ENCODE data around the gene NT5DC4.

Gene NT5DC4

GRCh38 chr2:112751451-112752197, 30.8 kb downstream of the NT5DC4 start:
- in situ Hi-C loops (cut with MboI; ENCODE audit: low sequenced_read_pairs): no loop called here

- in situ Hi-C loops (cut with MboI; ENCODE audit: low sequenced_read_pairs): no loop called here
Observed at GRCh38 chr2:112752667-112753066, 31.8 kb downstream of the NT5DC4 start.

- in situ Hi-C loops (cut with MboI; ENCODE audit: low sequenced_read_pairs): no loop called here
Observed at GRCh38 chr2:112754564-112754963, 33.7 kb downstream of the NT5DC4 start.

GRCh38 chr2:112755444-112755843, 34.6 kb downstream of the NT5DC4 start:
- in situ Hi-C loops (cut with MboI; ENCODE audit: low sequenced_read_pairs): no loop called here

GRCh38 chr2:112756207-112756606, 35.4 kb downstream of the NT5DC4 start:
- in situ Hi-C loops (cut with MboI; ENCODE audit: low sequenced_read_pairs): no loop called here

- in situ Hi-C loops (cut with MboI; ENCODE audit: low sequenced_read_pairs): no loop called here
Observed at GRCh38 chr2:112757265-112757664, 36.4 kb downstream of the NT5DC4 start.

GRCh38 chr2:112758711-112759110, 37.9 kb downstream of the NT5DC4 start:
- in situ Hi-C loops (cut with MboI; ENCODE audit: low sequenced_read_pairs): no loop called here

- in situ Hi-C loops (cut with MboI; ENCODE audit: low sequenced_read_pairs): no loop called here
Observed at GRCh38 chr2:112760149-112760548, 39.3 kb downstream of the NT5DC4 start.

- in situ Hi-C loops (cut with MboI; ENCODE audit: low sequenced_read_pairs): no loop called here
Observed at GRCh38 chr2:112762276-112762675, 41.5 kb downstream of the NT5DC4 start.

GRCh38 chr2:112764071-112765044, 43.5 kb downstream of the NT5DC4 start, which contains the start of gene CKAP2L:
Gene CKAP2L (minus strand): TSS chr2:112764609. CDS start chr2:112764598, 11 bp downstream.
- in situ Hi-C loops (cut with MboI; ENCODE audit: low sequenced_read_pairs): no loop called here

GRCh38 chr2:112765251-112765650, 44.4 kb downstream of the NT5DC4 start:
- in situ Hi-C loops (cut with MboI; ENCODE audit: low sequenced_read_pairs): no loop called here

GRCh38 chr2:112767693-112768330, 47.0 kb downstream of the NT5DC4 start:
- in situ Hi-C loops (cut with MboI; ENCODE audit: low sequenced_read_pairs): no loop called here

- in situ Hi-C loops (cut with MboI; ENCODE audit: low sequenced_read_pairs): no loop called here
Observed at GRCh38 chr2:112768432-112768831, 47.6 kb downstream of the NT5DC4 start.

- in situ Hi-C loops (cut with MboI; ENCODE audit: low sequenced_read_pairs): no loop called here
Observed at GRCh38 chr2:112772322-112772721, 51.5 kb downstream of the NT5DC4 start.

GRCh38 chr2:112772911-112773475, 52.2 kb downstream of the NT5DC4 start:
- in situ Hi-C loops (cut with MboI; ENCODE audit: low sequenced_read_pairs): no loop called here

GRCh38 chr2:112773556-112773955, 52.7 kb downstream of the NT5DC4 start:
- in situ Hi-C loops (cut with MboI; ENCODE audit: low sequenced_read_pairs): no loop called here

GRCh38 chr2:112774536-112775285, 53.9 kb downstream of the NT5DC4 start:
- in situ Hi-C loops (cut with MboI; ENCODE audit: low sequenced_read_pairs): no loop called here

- in situ Hi-C loops (cut with MboI; ENCODE audit: low sequenced_read_pairs): no loop called here
Observed at GRCh38 chr2:112776113-112776512, 55.3 kb downstream of the NT5DC4 start.

GRCh38 chr2:112777036-112777435, 56.2 kb downstream of the NT5DC4 start:
- in situ Hi-C loops (cut with MboI; ENCODE audit: low sequenced_read_pairs): no loop called here

GRCh38 chr2:112779598-112779997, 58.8 kb downstream of the NT5DC4 start:
- in situ Hi-C loops (cut with MboI; ENCODE audit: low sequenced_read_pairs): no loop called here

All from hTERT RPE-1 (cell line).